ENCODE measurements around the gene SSTR5. TPM values are rescaled to one million over a fixed set of nuclear protein-coding genes. Genes with fewer than 3 reads are reported as not detected.

SSTR5 gene
- total and polyA plus RNA-seq, 5 experiments from 2014 or later, result not detected

DNA sequence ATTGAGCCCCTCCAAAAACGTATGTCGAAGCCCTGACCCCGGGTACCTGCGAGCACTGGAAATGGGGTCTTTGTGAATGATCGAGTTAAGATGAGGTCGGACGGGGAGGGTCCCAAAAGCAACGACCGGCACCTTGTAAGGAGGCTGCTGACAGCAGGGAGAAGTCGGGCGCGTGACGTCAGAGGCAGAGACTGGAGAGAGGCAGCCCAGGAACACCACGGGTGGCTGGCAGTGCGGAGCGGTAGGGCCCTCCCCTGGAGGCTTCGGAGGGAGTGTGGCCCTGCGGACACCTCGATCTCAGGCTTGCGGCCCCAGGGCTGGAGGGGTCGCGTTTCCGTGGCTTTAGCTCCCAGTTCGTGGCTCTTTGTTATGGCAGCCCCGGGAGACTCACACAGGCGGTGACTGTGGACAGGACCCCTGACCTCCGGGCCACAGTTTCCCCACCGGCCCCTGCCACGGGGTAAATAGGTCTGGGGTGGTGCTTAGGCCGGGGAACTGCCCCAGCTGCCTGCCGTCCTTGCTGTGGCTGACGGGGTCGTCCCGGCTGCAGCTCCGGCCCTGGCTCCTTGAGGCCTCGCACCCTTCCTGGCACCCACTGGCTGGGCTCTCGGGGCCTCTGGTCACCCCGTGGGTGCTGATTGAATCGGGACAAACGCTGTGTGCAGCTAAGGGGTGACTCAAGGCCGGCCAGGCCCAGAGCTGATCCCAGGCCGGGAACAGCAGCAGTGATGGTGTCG is 10.6 kb upstream of the SSTR5 start:
- no peak for ATAC-seq
- Mint-ChIP-seq H3K4me1 (no peaks in the 10 kb centered on the region), H3K4me3 (no peak overlapping the region), H3K27ac (peak overlapping the region in 1 of 10 donors; percentile 93), H3K9me3 (peaks cover 0 to 8% (median 4%) of the 10 kb centered on the region in 9 donors), H3K36me3 (peaks cover 0 to 5% (median 5%) of the 10 kb centered on the region in 3 donors), H3K27me3 (peaks cover 11 to 40% (median 20%) of the 10 kb centered on the region in 5 donors)
- no peak for DNase-seq
- POLR2A ChIA-PET, result interaction anchor here (0.6 kb wide), 1 partner anchor 100 kb away, joined by 4 read pairs; no protein-coding TSS in a partner anchor

GRCh38 chr16:1062895-1063294 is 9.7 kb upstream of the SSTR5 start:
- H3K27ac Mint-ChIP-seq, result no peak overlapping the region
- DNase-seq (no peak), ATAC-seq (no peak)
- POLR2A ChIA-PET, result no interaction called here
- peaks cover 0 to 8% (median 5%) of the 10 kb centered on the region in 9 donors for H3K9me3 Mint-ChIP-seq
- H3K36me3 Mint-ChIP-seq, result peaks cover 0 to 5% (median 5%) of the 10 kb centered on the region in 3 donors
- peaks cover 15 to 49% (median 25%) of the 10 kb centered on the region in 5 donors for H3K27me3 Mint-ChIP-seq
- peaks cover 0 to 7% (median 2%) of the 10 kb centered on the region in 4 donors for H3K4me1 Mint-ChIP-seq
- H3K4me3 Mint-ChIP-seq, result no peak overlapping the region

- no peak for DNase-seq
- Mint-ChIP-seq H3K27ac (no peak overlapping the region), H3K4me3 (no peak overlapping the region), H3K36me3 (peaks cover 0 to 5% (median 5%) of the 10 kb centered on the region in 3 donors), H3K4me1 (peaks cover 0 to 7% (median 2%) of the 10 kb centered on the region in 4 donors), H3K9me3 (peaks cover 0 to 8% (median 5%) of the 10 kb centered on the region in 9 donors), H3K27me3 (peaks cover 15 to 53% (median 25%) of the 10 kb centered on the region in 5 donors)
- POLR2A ChIA-PET, result no interaction called here
- ATAC-seq, result no peak
Observed at GRCh38 chr16:1063728-1064127, 8.8 kb upstream of the SSTR5 start.

DNA sequence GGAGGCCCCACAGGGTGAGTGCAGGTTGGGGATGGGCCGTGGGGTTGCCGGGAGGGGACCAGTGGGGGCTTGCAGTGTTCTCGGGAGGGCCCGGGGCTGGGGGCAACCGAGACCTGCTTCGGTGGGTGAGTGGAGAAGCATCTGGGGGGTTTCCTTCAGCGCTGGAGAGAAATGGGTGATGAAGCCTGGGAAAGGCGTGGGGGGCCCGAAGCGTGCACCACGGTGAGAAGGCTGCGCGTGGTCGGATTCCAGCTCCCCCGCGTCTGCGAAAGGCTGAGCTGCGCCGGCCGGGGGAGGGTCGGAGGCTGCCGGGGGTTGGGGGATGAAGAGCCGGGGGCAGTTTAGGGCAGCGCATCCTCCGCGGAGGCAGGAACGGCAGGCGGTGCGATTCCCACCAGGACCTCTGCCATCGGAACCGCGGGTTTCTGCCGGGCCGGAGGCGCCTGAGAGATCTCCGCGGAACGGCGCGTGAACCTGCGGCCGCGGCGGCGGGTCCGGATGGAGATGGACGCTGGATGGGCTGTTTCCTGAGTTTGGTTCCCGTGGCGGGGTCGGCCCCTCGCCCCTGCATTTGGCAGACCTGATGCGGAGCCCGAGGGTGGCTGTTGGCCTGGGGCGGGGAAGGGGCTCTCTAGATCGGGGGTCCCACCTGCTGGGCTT is 6.9 kb upstream of the SSTR5 start:
- Mint-ChIP-seq H3K27me3 (peaks cover 14 to 69% (median 28%) of the 10 kb centered on the region in 5 donors), H3K9me3 (peaks cover 0 to 2% (median 0%) of the 10 kb centered on the region in 9 donors), H3K4me3 (no peak overlapping the region), H3K27ac (no peak overlapping the region), H3K36me3 (peaks cover 0 to 3% (median 0%) of the 10 kb centered on the region in 3 donors), H3K4me1 (peaks cover 0 to 7% (median 2%) of the 10 kb centered on the region in 4 donors)
- DNase-seq, result no peak
- ATAC-seq, result no peak
- POLR2A ChIA-PET, result no interaction called here

DNA sequence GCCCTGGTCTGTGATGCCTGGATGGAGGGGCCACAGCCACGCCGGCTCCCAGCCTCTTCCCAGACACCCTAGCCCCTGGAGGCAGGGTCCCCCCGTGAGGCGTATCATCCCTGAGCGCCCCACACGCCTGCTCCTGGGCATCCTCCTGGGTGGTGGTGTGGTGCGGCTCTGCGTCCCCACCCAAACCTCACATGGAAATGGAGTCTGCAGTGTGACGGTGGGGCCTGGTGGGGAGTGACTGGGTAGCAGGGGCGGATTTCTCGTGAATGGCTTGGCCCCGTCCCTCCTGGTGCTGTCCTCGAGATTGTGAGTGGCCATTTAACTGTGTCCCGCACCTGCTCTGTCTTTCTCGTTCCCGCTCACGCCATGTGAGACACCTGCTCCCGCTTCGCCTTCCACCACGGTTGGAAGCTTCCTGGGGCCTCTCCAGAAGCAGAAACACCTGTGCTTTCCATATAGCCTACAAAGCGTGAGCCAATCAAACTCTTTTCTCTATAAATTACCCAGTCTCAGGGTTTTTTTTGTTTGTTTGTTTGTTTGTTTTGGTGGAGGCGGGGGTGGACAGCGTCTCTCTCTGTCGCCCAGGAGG is 5.9 kb upstream of the SSTR5 start:
- Mint-ChIP-seq H3K4me3 (no peak overlapping the region), H3K4me1 (peaks cover 0 to 7% (median 2%) of the 10 kb centered on the region in 4 donors), H3K36me3 (peaks cover 0 to 3% (median 0%) of the 10 kb centered on the region in 3 donors), H3K27me3 (peaks cover 14 to 79% (median 28%) of the 10 kb centered on the region in 5 donors), H3K9me3 (peaks cover 0 to 2% (median 0%) of the 10 kb centered on the region in 9 donors), H3K27ac (peak overlapping the region in 1 of 10 donors; percentile 44)
- ATAC-seq, result no peak
- POLR2A ChIA-PET, result no interaction called here
- DNase-seq, result no peak

- DNase-seq (no peak), ATAC-seq (no peak)
- peak overlapping the region in 2 of 10 donors; percentile 2 to 34 for H3K27ac Mint-ChIP-seq
- peaks cover 0 to 7% (median 2%) of the 10 kb centered on the region in 4 donors for H3K4me1 Mint-ChIP-seq
- H3K4me3 Mint-ChIP-seq, result peak overlapping the region in 2 of 10 donors; percentile 34 to 39
- peaks cover 0 to 2% (median 0%) of the 10 kb centered on the region in 9 donors for H3K9me3 Mint-ChIP-seq
- peaks cover 14 to 79% (median 32%) of the 10 kb centered on the region in 5 donors for H3K27me3 Mint-ChIP-seq
- H3K36me3 Mint-ChIP-seq, result peaks cover 0 to 3% (median 0%) of the 10 kb centered on the region in 3 donors
- POLR2A ChIA-PET, result no interaction called here
Observed at GRCh38 chr16:1067629-1068028, 4.9 kb upstream of the SSTR5 start.

DNA sequence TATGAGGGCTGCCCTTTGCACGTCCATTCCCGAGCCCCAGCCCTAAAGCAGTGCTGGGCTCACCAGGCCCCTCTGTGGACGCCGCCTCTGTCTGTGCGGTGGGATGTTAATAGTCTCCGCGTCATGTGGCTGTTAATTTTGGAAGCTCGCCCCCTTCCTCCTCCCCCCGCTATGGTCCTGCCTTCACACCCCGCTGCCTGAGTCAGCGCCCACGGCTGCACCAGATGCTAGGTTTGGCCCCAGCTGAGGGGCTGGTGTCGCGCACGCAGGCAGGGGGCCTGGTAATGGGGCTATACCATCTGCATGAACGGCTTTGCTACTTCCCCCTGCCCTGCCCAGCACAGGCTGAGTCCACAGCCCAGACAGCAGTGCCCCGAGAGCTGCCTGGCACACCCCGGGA is 4.1 kb upstream of the SSTR5 start:
- ATAC-seq (no peak), DNase-seq (no peak)
- Mint-ChIP-seq H3K4me3 (no peak overlapping the region), H3K27ac (no peak overlapping the region), H3K36me3 (peaks cover 0 to 3% (median 0%) of the 10 kb centered on the region in 3 donors), H3K4me1 (peaks cover 0 to 7% (median 2%) of the 10 kb centered on the region in 4 donors), H3K9me3 (peaks cover 0 to 2% (median 0%) of the 10 kb centered on the region in 9 donors), H3K27me3 (peaks cover 14 to 72% (median 28%) of the 10 kb centered on the region in 5 donors)
- POLR2A ChIA-PET, result no interaction called here

- peaks cover 0 to 7% (median 2%) of the 10 kb centered on the region in 4 donors for H3K4me1 Mint-ChIP-seq
- POLR2A ChIA-PET, result no interaction called here
- H3K36me3 Mint-ChIP-seq, result peaks cover 0 to 3% (median 0%) of the 10 kb centered on the region in 3 donors
- DNase-seq (no peak), ATAC-seq (no peak)
- peaks cover 0 to 1% (median 0%) of the 10 kb centered on the region in 9 donors for H3K9me3 Mint-ChIP-seq
- H3K4me3 Mint-ChIP-seq, result no peak overlapping the region
- H3K27ac Mint-ChIP-seq, result no peak overlapping the region
- H3K27me3 Mint-ChIP-seq, result peaks cover 11 to 67% (median 24%) of the 10 kb centered on the region in 5 donors
Observed at GRCh38 chr16:1069154-1069553, 3.4 kb upstream of the SSTR5 start.

- peaks cover 0 to 7% (median 2%) of the 10 kb centered on the region in 4 donors for H3K4me1 Mint-ChIP-seq
- H3K4me3 Mint-ChIP-seq, result no peak overlapping the region
- H3K27me3 Mint-ChIP-seq, result peaks cover 6 to 67% (median 22%) of the 10 kb centered on the region in 5 donors
- peaks cover 0 to 1% (median 0%) of the 10 kb centered on the region in 9 donors for H3K9me3 Mint-ChIP-seq
- H3K36me3 Mint-ChIP-seq, result peaks cover 0 to 3% (median 0%) of the 10 kb centered on the region in 3 donors
- ATAC-seq (no peak), DNase-seq (no peak)
- POLR2A ChIA-PET, result no interaction called here
- no peak overlapping the region for H3K27ac Mint-ChIP-seq
Observed at GRCh38 chr16:1070084-1070863, 2.3 kb upstream of the SSTR5 start.

GRCh38 chr16:1070864-1071408 is 1.6 kb upstream of the SSTR5 start:
- no peak overlapping the region for H3K27ac Mint-ChIP-seq
- H3K4me1 Mint-ChIP-seq, result peaks cover 0 to 7% (median 2%) of the 10 kb centered on the region in 4 donors
- H3K27me3 Mint-ChIP-seq, result peaks cover 6 to 62% (median 19%) of the 10 kb centered on the region in 5 donors
- H3K9me3 Mint-ChIP-seq, result peaks cover 0 to 1% (median 0%) of the 10 kb centered on the region in 9 donors
- no peak overlapping the region for H3K4me3 Mint-ChIP-seq
- peaks cover 0 to 3% (median 0%) of the 10 kb centered on the region in 3 donors for H3K36me3 Mint-ChIP-seq
- no peak for DNase-seq
- POLR2A ChIA-PET, result no interaction called here
- no peak for ATAC-seq

- peaks cover 0 to 7% (median 2%) of the 10 kb centered on the region in 4 donors for H3K4me1 Mint-ChIP-seq
- H3K27me3 Mint-ChIP-seq, result peaks cover 8 to 61% (median 23%) of the 10 kb centered on the region in 5 donors
- POLR2A ChIA-PET, result no interaction called here
- no peak overlapping the region for H3K4me3 Mint-ChIP-seq
- DNase-seq, result no peak
- H3K27ac Mint-ChIP-seq, result no peak overlapping the region
- peaks cover 0 to 3% (median 0%) of the 10 kb centered on the region in 3 donors for H3K36me3 Mint-ChIP-seq
- H3K9me3 Mint-ChIP-seq, result peaks cover 0 to 1% (median 0%) of the 10 kb centered on the region in 9 donors
- no peak for ATAC-seq
Observed at GRCh38 chr16:1071561-1072225, 854 bp upstream of the SSTR5 start.

Data from naive thymus-derived CD8-positive, alpha-beta T cell (primary cell).